DMS114 treated with DMSO at 0.1 percent for 48 hours (cell line): ENCODE results near the gene MRGPRX3.
"Not testable (repeated sequence)": the region's sequence is repeated elsewhere in the genome, so short reads cannot be mapped to it uniquely, and the experiment has no call there.

Source experiments
- DNase-seq: peaks from one replicate; lab custom pipeline; 2025; ENCODE audit not compliant: unreplicated experiment; lab: John Stamatoyannopoulos, UW

The MRGPRX3 gene

GRCh38 chr11:18132341-18132740, at the start of gene MRGPRX3:
Gene MRGPRX3, plus strand, starts transcription at chr11:18132571. Its CDS starts 4,632 bp downstream, at chr11:18137203.
- DNase-seq = no peak

- no peak for DNase-seq
Measured at GRCh38 chr11:18088366-18088765, 44.0 kb upstream of the MRGPRX3 start.

- no peak for DNase-seq
Measured at GRCh38 chr11:18088966-18089365, 43.4 kb upstream of the MRGPRX3 start.

GRCh38 chr11:18091731-18092130, 40.6 kb upstream of the MRGPRX3 start:
- no peak for DNase-seq

GRCh38 chr11:18093959-18094358, 38.4 kb upstream of the MRGPRX3 start:
- no peak for DNase-seq

GRCh38 chr11:18100926-18101656, 31.3 kb upstream of the MRGPRX3 start:
- no peak for DNase-seq

- no peak for DNase-seq
Measured at GRCh38 chr11:18105086-18105801, 27.1 kb upstream of the MRGPRX3 start.

GRCh38 chr11:18105802-18106574, 26.4 kb upstream of the MRGPRX3 start, which contains the start of gene SAAL1:
Gene SAAL1, minus strand, starts transcription at chr11:18106082. Its CDS starts 41 bp downstream, at chr11:18106041.
- peak; percentile 32 for DNase-seq

GRCh38 chr11:18106688-18107087, 25.7 kb upstream of the MRGPRX3 start:
- DNase-seq = no peak

- no peak for DNase-seq
Measured at GRCh38 chr11:18108254-18108653, 24.1 kb upstream of the MRGPRX3 start.

- no peak for DNase-seq
Measured at GRCh38 chr11:18111005-18111404, 21.4 kb upstream of the MRGPRX3 start.

- peak; percentile 17 for DNase-seq
Measured at GRCh38 chr11:18115360-18116127, 16.8 kb upstream of the MRGPRX3 start.

- DNase-seq = not testable (repeated sequence)
Measured at GRCh38 chr11:18121331-18121828, 11.0 kb upstream of the MRGPRX3 start.

- DNase-seq = not testable (repeated sequence)
Measured at GRCh38 chr11:18131115-18131514, 1.3 kb upstream of the MRGPRX3 start.

GRCh38 chr11:18135308-18135707, 2.9 kb downstream of the MRGPRX3 start:
- DNase-seq = no peak

- no peak for DNase-seq
Measured at GRCh38 chr11:18137186-18137800, 4.9 kb downstream of the MRGPRX3 start.

GRCh38 chr11:18140145-18140544, 7.8 kb downstream of the MRGPRX3 start:
- no peak for DNase-seq

GRCh38 chr11:18144243-18144642, 11.9 kb downstream of the MRGPRX3 start:
- no peak for DNase-seq

- DNase-seq = no peak
Measured at GRCh38 chr11:18145025-18145424, 12.7 kb downstream of the MRGPRX3 start.

GRCh38 chr11:18145837-18146236, 13.5 kb downstream of the MRGPRX3 start:
- DNase-seq = no peak
